HG03108 (cell line): ENCODE data around the gene LTA.

Experiments
- ATAC-seq: cut with Tn5 transposase; IDR thresholded peaks from one replicate; pipeline ENCODE4 v1.9.1; 2021; ENCODE audit warnings: moderate library complexity; ENCODE audit not compliant: unreplicated experiment

Gene LTA

GRCh38 chr6:31572041-31572911 is at the start of gene LTA:
Gene LTA, plus strand, starts transcription at chr6:31572289. Its CDS starts 454 bp downstream, at chr6:31572743.
- ATAC-seq: peak; percentile 25

GRCh38 chr6:31525553-31525931 is 46.5 kb upstream of the LTA start:
- no peak for ATAC-seq

DNA sequence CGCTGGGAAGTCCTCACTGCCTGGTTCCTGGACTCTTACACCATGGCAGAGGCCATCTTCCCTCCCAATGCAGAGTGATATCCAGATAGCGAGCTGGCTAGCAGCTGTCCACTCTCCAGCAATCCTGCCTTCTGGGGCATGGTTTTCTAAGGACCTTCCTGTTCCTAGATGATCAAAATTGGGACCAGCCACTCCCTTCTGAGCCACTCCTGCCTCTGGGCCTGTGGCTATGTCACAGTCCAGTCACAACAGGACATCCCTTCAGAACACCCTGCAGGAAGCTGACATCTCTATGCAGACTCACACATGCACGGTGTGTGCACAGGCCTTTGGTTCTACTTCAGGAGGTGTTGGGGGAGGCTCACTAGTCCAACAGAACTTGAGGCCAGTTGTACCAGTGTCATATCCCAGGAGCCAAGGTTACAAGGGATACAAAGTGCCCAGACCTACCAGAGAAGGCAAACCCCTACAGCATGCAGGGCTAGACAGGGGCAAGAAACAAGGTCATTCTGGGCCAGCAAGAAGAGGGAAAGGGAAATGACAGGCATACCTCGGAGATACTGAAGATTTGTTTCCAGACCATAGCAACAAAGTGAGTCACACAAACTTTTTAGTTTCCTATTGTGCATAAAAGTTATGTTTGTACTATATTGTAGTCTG is 46.0 kb upstream of the LTA start:
- ATAC-seq: no peak

- ATAC-seq: no peak
Measured at GRCh38 chr6:31528307-31528777, 43.7 kb upstream of the LTA start.

DNA sequence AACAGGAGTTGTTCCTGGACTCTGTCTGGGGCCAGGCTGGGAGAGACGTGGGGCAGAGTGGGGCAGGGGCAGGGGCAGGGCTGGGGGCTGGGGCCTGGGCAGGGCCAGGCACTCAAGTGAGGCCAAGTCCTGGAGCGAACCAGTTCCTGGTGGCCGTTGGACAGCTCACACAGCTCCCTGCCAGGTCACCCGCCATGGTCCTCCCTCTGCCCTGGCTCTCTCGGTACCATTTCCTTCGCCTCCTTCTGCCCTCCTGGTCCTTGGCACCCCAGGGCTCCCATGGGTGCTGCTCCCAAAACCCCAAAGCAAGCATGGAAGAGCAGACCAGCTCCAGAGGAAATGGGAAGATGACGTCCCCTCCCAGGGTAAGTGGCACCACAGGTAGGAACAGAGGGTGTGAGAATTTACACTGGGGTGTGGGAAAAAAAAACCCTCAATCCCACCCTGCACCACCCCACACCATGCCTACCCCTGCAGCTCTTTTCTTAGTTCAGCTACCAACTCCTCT is 43.2 kb upstream of the LTA start, which contains the start of gene MCCD1:
TSS of gene MCCD1 (plus strand) at position 142 of the 508 bp plus-strand sequence. CDS start at position 195, 53 bp downstream.
- ATAC-seq: no peak

DNA sequence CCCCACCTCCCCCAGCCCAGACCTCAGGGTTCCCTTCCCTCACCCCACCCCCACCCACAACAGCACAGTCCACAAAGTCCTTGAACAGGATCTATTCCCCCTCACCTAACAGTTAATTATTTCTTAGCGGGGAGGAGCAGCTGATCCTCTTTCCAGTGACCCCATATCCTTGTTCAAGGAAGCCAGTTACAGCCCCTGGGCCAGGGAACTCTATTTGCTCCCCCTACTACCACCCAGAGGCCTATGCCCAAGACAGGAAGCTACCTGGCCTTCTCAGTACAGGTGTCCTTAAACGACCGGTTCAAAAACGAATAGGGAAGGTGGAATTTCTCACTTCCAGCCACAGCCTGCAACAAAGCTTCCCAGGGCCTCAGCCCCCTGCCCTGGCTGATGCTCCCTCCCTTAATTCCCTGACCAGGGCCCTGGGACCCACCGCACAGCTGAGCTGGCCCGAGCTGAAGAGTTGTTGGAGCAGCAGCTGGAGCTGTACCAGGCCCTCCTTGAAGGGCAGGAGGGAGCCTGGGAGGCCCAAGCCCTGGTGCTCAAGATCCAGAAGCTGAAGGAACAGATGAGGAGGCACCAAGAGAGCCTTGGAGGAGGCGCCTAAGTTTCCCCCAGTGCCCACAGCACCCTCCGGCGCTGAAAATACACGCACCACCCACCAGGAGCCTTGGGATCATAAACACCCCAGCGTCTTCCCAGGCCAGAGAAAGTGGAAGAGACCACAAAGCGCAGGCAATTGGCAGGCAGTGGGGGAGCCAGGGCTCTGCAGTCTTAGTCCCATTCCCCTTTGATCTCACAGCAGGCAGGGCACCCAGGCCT is 42.5 kb upstream of the LTA start:
- no peak for ATAC-seq

DNA sequence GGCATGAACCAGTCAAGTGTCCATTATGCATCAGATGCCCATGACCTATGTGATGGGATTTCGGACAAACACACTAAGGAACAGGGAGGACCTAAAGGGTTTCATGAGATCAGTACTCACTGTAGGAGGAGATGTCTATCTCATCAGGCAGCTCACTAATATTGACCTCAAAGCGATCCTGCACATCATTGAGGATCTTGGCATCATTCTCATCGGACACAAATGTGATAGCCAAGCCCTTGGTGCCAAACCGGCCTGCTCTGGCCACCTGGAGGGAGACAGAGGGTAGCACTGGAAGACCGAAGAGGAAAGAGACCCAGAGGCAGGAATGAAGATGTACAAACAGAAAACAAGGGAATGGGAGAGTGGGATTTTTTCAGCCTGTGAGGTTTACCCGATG is 41.4 kb upstream of the LTA start:
- no peak for ATAC-seq

DNA sequence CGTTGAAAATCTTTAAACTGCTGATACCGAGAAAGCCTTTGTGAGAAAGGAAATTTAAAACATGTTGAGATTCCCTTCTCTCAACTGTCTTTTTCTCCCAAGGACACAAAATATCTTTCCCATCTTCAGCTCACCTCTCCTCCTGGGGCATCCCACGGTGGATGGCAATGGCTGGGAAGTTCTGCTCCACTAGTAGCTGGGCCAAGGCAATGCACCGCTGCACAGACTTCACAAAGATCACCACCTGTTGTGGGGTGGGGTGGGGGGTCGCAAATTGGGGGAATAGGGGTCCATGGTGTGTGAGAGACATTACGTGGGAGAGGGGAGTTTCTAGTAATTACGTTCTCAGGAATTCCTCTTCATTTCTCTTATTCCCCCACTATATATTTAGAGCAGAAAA is 40.9 kb upstream of the LTA start:
- no peak for ATAC-seq

DNA sequence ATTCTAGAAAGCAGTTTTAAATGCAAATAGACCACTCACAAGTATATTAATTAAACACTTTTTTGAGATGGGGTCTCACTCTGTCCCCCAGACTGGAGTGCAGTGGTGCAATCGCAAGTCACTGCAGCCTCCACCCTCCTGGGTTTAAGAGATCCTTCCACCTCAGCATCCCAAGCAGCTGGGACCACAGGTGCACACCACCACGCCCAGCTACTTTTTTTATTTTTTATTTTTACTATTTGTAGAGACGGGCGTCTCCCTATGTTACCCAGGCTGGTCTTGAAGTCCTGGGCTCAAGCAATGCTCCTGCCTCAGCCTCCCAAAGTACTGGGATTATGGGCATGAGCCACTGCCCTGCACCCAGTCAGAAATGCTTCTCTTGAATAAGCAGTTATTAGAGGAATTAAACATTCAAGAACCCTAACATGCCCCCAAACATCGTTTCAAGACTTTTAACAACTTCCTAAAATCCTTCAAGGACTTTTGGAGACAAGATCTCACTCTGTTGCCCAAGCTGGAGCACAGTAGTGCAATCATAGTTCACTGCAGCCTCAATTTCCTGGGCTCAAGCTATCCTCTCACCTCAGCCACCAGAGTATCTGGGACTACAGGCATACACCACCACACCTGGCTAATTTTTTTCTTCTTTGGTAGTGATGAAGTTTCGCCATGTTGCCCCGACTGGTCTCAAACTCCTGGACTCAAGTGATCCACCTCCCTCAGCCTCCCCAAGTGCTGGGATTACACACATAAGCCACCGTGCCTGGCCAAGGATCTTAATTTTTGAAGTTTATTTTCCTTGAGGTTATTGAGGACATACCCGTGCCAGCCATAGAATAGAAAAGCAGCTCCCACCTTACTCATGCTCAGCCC is 40.1 kb upstream of the LTA start:
- ATAC-seq: no peak

GRCh38 chr6:31532644-31533454 is 39.2 kb upstream of the LTA start:
- ATAC-seq: no peak

GRCh38 chr6:31533455-31533841 is 38.6 kb upstream of the LTA start:
- ATAC-seq: no peak

- ATAC-seq: no peak
Measured at GRCh38 chr6:31534011-31534410, 38.1 kb upstream of the LTA start.

GRCh38 chr6:31534521-31535040 is 37.5 kb upstream of the LTA start:
- ATAC-seq: no peak

DNA sequence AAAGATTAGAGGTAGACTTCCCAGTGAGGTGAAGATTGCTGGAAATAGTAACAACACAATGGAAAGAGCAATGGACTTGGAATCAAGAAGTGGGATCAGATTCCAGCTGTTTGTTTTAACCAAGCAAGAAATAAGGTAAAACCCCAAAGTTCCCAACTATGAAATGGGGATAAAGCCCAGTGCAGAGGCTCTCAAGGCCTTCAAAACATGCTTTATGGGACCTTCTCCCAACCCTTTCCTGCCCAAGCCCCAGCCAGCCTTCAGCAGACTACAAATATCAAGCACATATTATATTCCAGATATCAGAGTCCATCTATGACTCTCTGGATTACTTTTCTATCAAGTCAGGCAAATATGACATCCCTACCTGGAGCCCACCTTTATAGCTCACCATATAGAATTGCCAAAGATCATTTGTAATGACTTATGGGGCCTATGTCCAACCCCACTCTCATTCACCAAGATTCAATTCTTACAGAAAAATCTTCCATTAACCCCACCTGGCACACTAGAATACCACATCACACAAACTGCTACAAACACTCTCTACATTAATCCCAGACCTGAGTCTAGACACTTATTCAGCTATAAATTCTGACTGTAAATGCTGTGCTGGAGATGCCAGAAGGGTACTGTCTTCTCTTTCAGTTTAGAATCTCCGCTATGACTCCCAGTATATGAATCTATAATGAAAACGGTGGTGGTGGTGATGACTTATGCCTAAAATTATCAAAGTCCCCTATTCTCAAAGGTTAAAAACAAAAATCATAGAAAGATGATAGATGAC is 36.4 kb upstream of the LTA start:
- no peak for ATAC-seq

DNA sequence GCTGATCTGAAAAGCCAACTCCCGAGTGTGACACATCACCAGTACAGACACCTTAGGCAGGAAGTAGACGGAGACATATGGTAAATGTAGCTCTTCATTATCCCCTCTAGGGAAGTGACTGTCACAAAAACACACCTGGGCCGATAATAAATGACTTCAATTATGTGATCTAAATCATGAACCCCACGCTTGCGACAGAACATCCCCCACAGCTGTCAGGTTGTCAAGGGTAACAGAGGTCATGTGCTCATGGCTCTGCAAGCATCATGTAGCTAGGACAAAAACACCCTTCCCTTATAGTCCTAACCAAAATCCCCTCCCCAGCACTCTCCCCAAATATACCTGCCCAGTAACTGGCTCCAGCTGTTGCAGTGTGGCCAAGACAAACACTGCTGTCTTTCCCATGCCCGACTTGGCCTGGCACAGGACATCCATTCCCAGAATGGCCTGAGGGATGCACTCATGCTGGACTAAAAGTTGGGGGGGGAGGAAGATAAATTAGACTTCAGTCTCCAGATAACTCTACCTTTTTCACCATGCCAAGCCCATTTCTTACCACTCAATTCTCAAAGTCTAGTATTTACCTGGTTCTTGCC is 33.2 kb upstream of the LTA start:
- ATAC-seq: no peak

DNA sequence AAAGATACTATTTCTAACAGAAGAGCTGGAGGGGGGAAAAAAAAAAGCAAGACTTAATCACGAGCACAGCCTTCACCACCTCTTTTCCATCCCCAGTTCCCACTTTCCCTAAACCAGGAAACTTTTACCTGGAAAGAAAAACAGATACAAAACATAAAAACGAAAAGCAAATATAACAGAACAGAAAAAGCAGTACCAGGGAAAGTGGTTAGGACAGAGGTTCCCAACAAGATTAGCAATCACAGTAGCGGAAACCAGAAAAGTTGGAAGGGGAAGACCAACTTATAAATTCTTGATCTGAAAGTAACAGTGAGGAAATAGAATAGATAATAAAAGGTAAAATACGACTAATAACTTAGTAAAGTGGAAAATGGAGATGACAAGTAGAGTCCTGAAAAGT is 31.4 kb upstream of the LTA start:
- no peak for ATAC-seq

- no peak for ATAC-seq
Measured at GRCh38 chr6:31541059-31541657, 30.9 kb upstream of the LTA start.
